Liver (tissue), 9 donors: ENCODE measurements around the gene JAML. TPM values are rescaled to one million over a fixed set of nuclear protein-coding genes. Genes with fewer than 3 reads are reported as not detected.

Experiments used
- DNase-seq: peaks from one replicate; pipeline ENCODE4 v3.0.0-alpha.2; 2017; ENCODE audit warnings: low spot score
- H3K27ac ChIP-seq, 2 donors: one replicate each; pipeline ENCODE4 v1.7.0; 2013; ENCODE audit warnings: inconsistent platforms in 2 of 2, low read length in 2 of 2, control low read depth in 1 of 2, low read depth in 1 of 2, mild to moderate bottlenecking in 1 of 2
- H3K27me3 ChIP-seq, 4 donors: one replicate each; pipeline versions ENCODE4 v1.6.1 to v1.7.0; 2013; ENCODE audit warnings: low read length in 3 of 4, inconsistent platforms in 1 of 4, mild to moderate bottlenecking in 1 of 4, moderate library complexity in 1 of 4; ENCODE audit not compliant: control insufficient read depth in 4 of 4, insufficient read depth in 4 of 4
- H3K36me3 ChIP-seq, 4 donors: one replicate each; pipeline versions ENCODE4 v1.6.1 to v1.7.0; 2013; ENCODE audit warnings: low read length in 3 of 4, mild to moderate bottlenecking in 3 of 4, low read depth in 1 of 4, moderate library complexity in 1 of 4; ENCODE audit not compliant: control insufficient read depth in 4 of 4, insufficient read depth in 3 of 4
- H3K4me1 ChIP-seq, 4 donors: one replicate each; pipeline versions ENCODE4 v1.6.1 to v1.7.0; 2013; ENCODE audit warnings: low read length in 3 of 4, mild to moderate bottlenecking in 3 of 4, moderate library complexity in 1 of 4; ENCODE audit not compliant: control insufficient read depth in 4 of 4, insufficient read depth in 4 of 4
- H3K4me3 ChIP-seq, 3 donors: one replicate each; pipeline versions ENCODE4 v1.6.1 to v1.7.0; 2013; ENCODE audit warnings: low read length in 3 of 3, control low read depth in 1 of 3, low read depth in 1 of 3, mild to moderate bottlenecking in 1 of 3
- H3K9ac ChIP-seq, 2 donors: one replicate each; pipeline ENCODE4 v1.7.0; 2013; ENCODE audit warnings: low read length in 2 of 2, mild to moderate bottlenecking in 2 of 2, moderate library complexity in 2 of 2, control low read depth in 1 of 2, low read depth in 1 of 2
- H3K9me3 ChIP-seq, 4 donors: one replicate each; pipeline versions ENCODE4 v1.6.1 to v1.7.0; 2013; ENCODE audit warnings: low read length in 3 of 4; ENCODE audit not compliant: control insufficient read depth in 4 of 4
- FOXA2 ChIP-seq: IDR thresholded peaks from 2 replicates; pipeline ENCODE4 v1.6.1; 2016; ENCODE audit warnings: antibody characterized with exemption
- HNF4G ChIP-seq: IDR thresholded peaks from 2 replicates; pipeline ENCODE4 v1.6.1; 2016; ENCODE audit warnings: antibody characterized with exemption
- JUND ChIP-seq, 2 donors: IDR thresholded peaks; 2 replicates each; pipeline ENCODE4 v1.6.1; 2016; ENCODE audit warnings: antibody characterized with exemption in 2 of 2
- NR2F2 ChIP-seq: IDR thresholded peaks from 2 replicates; pipeline ENCODE4 v1.6.1; 2016; ENCODE audit warnings: antibody characterized with exemption
- RXRA ChIP-seq, 2 donors: IDR thresholded peaks; 2 replicates each; pipeline ENCODE4 v1.6.1; 2017 to 2018; ENCODE audit warnings: antibody characterized with exemption in 2 of 2, mild to moderate bottlenecking in 1 of 2
- TAF1 ChIP-seq: conservative IDR thresholded peaks from 2 replicates; pipeline ENCODE4 v1.6.1; 2016; ENCODE audit warnings: antibody characterized with exemption, mild to moderate bottlenecking
- YY1 ChIP-seq: IDR thresholded peaks from 2 replicates; pipeline ENCODE4 v1.6.1; 2016; ENCODE audit warnings: antibody characterized with exemption, mild to moderate bottlenecking
- WGBS: extraction: QIAGEN DNeasy Blood & Tissue Kit; methylation state at CpG from one replicate; pipeline ENCODE4 v1.1.7; 2013; 5-methylcytosine and 5-hydroxymethylcytosine counted together
- polyA plus RNA-seq, 2 donors: library from polyadenylated mRNA; stranded (reverse) in 1 of 2; unstranded in 1 of 2; fragments of 200-250 nt in 1 of 2; fragments of >200 nt in 1 of 2; fragmentation: Nextera tagmentation in 1 of 2; extraction: Ambion mirVana in 1 of 2; gene quantifications; one replicate each; pipeline versions ENCODE4 v1.2.1 to v1.2.3, GENCODE V29; 2013 to 2015
- total RNA-seq, 2 donors: library from RNA; depleted of rRNA; stranded (reverse); fragments of >200 nt; gene quantifications; one replicate each; pipeline ENCODE4 v1.2.3, GENCODE V29; 2014
- TF ChIP-seq, protein P1 (sequence below): IDR thresholded peaks from 2 replicates; pipeline ENCODE4 v1.6.1; 2016; ENCODE audit warnings: antibody characterized with exemption, mild to moderate bottlenecking
- TF ChIP-seq, protein P2 (sequence below): IDR thresholded peaks from 2 replicates; pipeline ENCODE4 v1.6.1; 2016; ENCODE audit warnings: antibody characterized with exemption
- TF ChIP-seq, protein P3 (sequence below): IDR thresholded peaks from 2 replicates; pipeline ENCODE4 v1.6.1; 2016; ENCODE audit warnings: antibody characterized with exemption
- TF ChIP-seq, protein P4 (sequence below): fragments of 150-350 bp; IDR thresholded peaks from 2 replicates; pipeline ENCODE4 v1.5.1; 2017; ENCODE audit warnings: improper control_type of control experiment, low read depth, low read length; ENCODE audit not compliant: missing input control
- donor health status: healthy.
- donor health status: healthy.
- donor health status: healthy.
- donor health status: healthy.
- donor health status: healthy.

JAML gene
- total and polyA plus RNA-seq, 4 donors, result 2.2 to 13.5 (median 6.5) TPM

DNA sequence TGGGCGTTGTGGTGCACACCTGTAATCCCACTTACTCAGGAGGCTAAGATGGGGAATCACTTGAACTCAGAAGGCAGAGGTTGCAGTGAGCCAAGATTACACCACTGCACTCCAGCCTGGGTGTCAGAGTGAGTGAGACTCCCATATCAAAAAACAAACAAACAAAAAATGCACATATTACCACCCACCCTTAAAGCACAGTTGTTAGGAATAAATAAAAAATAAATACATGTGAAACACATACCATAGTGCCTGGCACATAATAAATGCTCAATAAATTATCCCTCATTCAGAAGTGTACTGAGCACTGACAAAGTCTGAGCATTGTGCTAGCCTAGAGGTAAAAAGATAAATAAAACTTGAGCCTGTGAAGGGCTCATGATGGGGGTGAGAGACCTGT, 9.0 kb upstream of the JAML start:
- Histone ChIP-seq H3K27me3 (no peaks in the 10 kb centered on the region), H3K36me3 (peaks cover 5 to 8% (median 7%) of the 10 kb centered on the region in 4 donors), H3K27ac (no peak overlapping the region), H3K4me1 (peaks cover 0 to 6% (median 4%) of the 10 kb centered on the region in 4 donors), H3K4me3 (no peak overlapping the region), H3K9me3 (no peaks in the 10 kb centered on the region), H3K9ac (no peak overlapping the region)
- 98% methylated on average over 1 of the region's 1 CpG for WGBS
- TF ChIP-seq, protein P1, sequence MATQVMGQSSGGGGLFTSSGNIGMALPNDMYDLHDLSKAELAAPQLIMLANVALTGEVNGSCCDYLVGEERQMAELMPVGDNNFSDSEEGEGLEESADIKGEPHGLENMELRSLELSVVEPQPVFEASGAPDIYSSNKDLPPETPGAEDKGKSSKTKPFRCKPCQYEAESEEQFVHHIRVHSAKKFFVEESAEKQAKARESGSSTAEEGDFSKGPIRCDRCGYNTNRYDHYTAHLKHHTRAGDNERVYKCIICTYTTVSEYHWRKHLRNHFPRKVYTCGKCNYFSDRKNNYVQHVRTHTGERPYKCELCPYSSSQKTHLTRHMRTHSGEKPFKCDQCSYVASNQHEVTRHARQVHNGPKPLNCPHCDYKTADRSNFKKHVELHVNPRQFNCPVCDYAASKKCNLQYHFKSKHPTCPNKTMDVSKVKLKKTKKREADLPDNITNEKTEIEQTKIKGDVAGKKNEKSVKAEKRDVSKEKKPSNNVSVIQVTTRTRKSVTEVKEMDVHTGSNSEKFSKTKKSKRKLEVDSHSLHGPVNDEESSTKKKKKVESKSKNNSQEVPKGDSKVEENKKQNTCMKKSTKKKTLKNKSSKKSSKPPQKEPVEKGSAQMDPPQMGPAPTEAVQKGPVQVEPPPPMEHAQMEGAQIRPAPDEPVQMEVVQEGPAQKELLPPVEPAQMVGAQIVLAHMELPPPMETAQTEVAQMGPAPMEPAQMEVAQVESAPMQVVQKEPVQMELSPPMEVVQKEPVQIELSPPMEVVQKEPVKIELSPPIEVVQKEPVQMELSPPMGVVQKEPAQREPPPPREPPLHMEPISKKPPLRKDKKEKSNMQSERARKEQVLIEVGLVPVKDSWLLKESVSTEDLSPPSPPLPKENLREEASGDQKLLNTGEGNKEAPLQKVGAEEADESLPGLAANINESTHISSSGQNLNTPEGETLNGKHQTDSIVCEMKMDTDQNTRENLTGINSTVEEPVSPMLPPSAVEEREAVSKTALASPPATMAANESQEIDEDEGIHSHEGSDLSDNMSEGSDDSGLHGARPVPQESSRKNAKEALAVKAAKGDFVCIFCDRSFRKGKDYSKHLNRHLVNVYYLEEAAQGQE, result no peak
- TF ChIP-seq RXRA (IDR thresholded peaks at IDR 0.05) (no peak), JUND (IDR thresholded peaks at IDR 0.05) (no peak), FOXA2 (no peak)
- TF ChIP-seq, protein P2, sequence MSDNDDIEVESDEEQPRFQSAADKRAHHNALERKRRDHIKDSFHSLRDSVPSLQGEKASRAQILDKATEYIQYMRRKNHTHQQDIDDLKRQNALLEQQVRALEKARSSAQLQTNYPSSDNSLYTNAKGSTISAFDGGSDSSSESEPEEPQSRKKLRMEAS, result no peak
- DNase-seq, result no peak

DNA sequence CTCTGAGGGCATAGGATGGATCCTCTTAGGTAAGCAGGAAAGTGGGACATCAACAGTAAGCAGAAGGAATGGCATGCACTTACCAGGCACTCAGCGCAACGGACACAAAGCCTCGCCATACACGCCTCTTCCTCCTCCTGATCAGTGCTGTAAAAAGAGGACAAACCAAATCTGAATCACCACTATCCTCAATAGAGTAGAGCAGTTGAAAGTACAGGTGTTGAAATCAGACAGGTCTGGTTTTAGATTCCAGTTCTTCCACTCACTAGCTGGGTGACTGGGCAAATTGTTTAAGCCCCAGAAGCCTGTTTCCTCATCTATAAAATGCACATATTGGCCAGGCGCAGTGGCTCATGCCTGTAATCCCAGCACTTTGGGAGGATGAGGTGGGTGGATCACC, 8.6 kb upstream of the JAML start:
- peaks cover 0 to under 1% (median under 1%) of the 10 kb centered on the region in 4 donors for H3K4me1 ChIP-seq
- DNase-seq, result no peak
- WGBS, result 94% methylated on average over 5 of the region's 5 CpGs
- H3K36me3 ChIP-seq, result peaks cover 5 to 8% (median 7%) of the 10 kb centered on the region in 4 donors
- no peaks in the 10 kb centered on the region for H3K27me3 ChIP-seq
- no peak overlapping the region for H3K4me3 ChIP-seq
- H3K27ac ChIP-seq, result no peak overlapping the region
- H3K9ac ChIP-seq, result no peak overlapping the region
- no peaks in the 10 kb centered on the region for H3K9me3 ChIP-seq
- no peak for TF ChIP-seq RXRA (IDR thresholded peaks at IDR 0.05)
- TF ChIP-seq, protein P2, result no peak
- TF ChIP-seq HNF4G, result no peak
- TF ChIP-seq, protein P1, result no peak

DNA sequence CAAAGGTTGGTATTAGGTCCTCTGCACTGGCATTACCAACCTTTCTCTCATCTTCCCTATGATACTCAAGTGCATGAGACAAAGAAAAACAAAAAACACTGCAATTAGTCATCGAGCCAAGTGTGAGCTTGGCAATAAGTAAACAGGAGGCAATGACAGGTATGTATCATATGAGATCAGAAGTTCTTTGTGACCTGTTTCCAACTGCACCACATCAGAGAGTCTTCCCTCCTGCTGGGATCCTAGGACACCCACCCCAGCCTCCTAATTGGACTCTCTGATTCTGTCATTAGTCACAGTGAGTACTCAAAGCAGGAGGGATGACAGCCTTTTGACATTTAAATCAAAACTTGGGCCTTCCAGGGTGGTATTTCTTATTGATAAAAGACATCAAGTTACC, 7.8 kb upstream of the JAML start:
- no peak overlapping the region for H3K27ac ChIP-seq
- no peak for DNase-seq
- H3K4me1 ChIP-seq, result no peaks in the 10 kb centered on the region
- no peaks in the 10 kb centered on the region for H3K27me3 ChIP-seq
- H3K9me3 ChIP-seq, result no peaks in the 10 kb centered on the region
- H3K4me3 ChIP-seq, result no peak overlapping the region
- peaks cover 5 to 8% (median 7%) of the 10 kb centered on the region in 4 donors for H3K36me3 ChIP-seq
- WGBS, result 90% methylated on average over 1 of the region's 1 CpG
- no peak overlapping the region for H3K9ac ChIP-seq
- TF ChIP-seq TAF1 (no peak), RXRA (IDR thresholded peaks at IDR 0.05) (no peak), HNF4G (no peak), YY1 (no peak), NR2F2 (no peak)
- TF ChIP-seq, protein P3, sequence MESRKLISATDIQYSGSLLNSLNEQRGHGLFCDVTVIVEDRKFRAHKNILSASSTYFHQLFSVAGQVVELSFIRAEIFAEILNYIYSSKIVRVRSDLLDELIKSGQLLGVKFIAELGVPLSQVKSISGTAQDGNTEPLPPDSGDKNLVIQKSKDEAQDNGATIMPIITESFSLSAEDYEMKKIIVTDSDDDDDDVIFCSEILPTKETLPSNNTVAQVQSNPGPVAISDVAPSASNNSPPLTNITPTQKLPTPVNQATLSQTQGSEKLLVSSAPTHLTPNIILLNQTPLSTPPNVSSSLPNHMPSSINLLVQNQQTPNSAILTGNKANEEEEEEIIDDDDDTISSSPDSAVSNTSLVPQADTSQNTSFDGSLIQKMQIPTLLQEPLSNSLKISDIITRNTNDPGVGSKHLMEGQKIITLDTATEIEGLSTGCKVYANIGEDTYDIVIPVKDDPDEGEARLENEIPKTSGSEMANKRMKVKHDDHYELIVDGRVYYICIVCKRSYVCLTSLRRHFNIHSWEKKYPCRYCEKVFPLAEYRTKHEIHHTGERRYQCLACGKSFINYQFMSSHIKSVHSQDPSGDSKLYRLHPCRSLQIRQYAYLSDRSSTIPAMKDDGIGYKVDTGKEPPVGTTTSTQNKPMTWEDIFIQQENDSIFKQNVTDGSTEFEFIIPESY, result no peak
- TF ChIP-seq, protein P1, result no peak
- TF ChIP-seq, protein P4, sequence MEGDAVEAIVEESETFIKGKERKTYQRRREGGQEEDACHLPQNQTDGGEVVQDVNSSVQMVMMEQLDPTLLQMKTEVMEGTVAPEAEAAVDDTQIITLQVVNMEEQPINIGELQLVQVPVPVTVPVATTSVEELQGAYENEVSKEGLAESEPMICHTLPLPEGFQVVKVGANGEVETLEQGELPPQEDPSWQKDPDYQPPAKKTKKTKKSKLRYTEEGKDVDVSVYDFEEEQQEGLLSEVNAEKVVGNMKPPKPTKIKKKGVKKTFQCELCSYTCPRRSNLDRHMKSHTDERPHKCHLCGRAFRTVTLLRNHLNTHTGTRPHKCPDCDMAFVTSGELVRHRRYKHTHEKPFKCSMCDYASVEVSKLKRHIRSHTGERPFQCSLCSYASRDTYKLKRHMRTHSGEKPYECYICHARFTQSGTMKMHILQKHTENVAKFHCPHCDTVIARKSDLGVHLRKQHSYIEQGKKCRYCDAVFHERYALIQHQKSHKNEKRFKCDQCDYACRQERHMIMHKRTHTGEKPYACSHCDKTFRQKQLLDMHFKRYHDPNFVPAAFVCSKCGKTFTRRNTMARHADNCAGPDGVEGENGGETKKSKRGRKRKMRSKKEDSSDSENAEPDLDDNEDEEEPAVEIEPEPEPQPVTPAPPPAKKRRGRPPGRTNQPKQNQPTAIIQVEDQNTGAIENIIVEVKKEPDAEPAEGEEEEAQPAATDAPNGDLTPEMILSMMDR, result no peak
